AG10803 (cell line): ENCODE measurements around the gene LRRIQ4.

Source experiments
- DNase-seq: peaks from one replicate; pipeline ENCODE4 v3.0.0; 2010; ENCODE audit warnings: low read depth
- H3K4me3 ChIP-seq: 2 replicates; pipeline ENCODE4 v1.5.1; 2011; ENCODE audit warnings: mild to moderate bottlenecking, low read length, control low read depth
- TF ChIP-seq, protein P1 (sequence below): conservative IDR thresholded peaks from 2 replicates; pipeline ENCODE4 v1.5.1; 2011; ENCODE audit warnings: mild to moderate bottlenecking, low read length, control low read depth, inconsistent platforms

The LRRIQ4 gene

GRCh38 chr3:169787120-169787519, 25.6 kb upstream of the LRRIQ4 start:
- no peak for DNase-seq
- TF ChIP-seq, protein P1, sequence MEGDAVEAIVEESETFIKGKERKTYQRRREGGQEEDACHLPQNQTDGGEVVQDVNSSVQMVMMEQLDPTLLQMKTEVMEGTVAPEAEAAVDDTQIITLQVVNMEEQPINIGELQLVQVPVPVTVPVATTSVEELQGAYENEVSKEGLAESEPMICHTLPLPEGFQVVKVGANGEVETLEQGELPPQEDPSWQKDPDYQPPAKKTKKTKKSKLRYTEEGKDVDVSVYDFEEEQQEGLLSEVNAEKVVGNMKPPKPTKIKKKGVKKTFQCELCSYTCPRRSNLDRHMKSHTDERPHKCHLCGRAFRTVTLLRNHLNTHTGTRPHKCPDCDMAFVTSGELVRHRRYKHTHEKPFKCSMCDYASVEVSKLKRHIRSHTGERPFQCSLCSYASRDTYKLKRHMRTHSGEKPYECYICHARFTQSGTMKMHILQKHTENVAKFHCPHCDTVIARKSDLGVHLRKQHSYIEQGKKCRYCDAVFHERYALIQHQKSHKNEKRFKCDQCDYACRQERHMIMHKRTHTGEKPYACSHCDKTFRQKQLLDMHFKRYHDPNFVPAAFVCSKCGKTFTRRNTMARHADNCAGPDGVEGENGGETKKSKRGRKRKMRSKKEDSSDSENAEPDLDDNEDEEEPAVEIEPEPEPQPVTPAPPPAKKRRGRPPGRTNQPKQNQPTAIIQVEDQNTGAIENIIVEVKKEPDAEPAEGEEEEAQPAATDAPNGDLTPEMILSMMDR, result no peak
- no peak overlapping the region for H3K4me3 ChIP-seq

- TF ChIP-seq, protein P1, result no peak
- DNase-seq, result no peak
- H3K4me3 ChIP-seq, result no peak overlapping the region
Measured at GRCh38 chr3:169787791-169788190, 24.9 kb upstream of the LRRIQ4 start.

DNA sequence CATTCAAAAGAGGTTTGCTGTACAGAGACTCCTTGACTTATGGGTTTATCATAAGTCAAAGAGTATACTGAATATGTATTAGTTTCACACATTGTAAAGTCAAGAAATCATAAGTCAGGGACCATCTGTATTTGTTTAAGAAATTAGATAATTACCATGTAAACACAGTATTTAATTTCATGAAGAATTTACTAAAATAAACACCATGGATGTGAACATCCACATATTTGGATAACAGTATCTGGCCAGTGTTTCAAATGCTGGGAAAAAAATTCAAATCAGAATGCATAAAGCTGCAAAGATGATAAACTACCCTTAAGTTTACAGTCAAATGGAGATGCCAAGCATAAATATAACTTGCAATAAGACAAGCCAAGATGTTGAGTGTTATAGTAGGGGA, 22.5 kb upstream of the LRRIQ4 start:
- DNase-seq, result no peak
- no peak overlapping the region for H3K4me3 ChIP-seq
- TF ChIP-seq, protein P1, result no peak

- TF ChIP-seq, protein P1, result no peak
- no peak for DNase-seq
- no peak overlapping the region for H3K4me3 ChIP-seq
Measured at GRCh38 chr3:169790687-169791429, 21.8 kb upstream of the LRRIQ4 start.

DNA sequence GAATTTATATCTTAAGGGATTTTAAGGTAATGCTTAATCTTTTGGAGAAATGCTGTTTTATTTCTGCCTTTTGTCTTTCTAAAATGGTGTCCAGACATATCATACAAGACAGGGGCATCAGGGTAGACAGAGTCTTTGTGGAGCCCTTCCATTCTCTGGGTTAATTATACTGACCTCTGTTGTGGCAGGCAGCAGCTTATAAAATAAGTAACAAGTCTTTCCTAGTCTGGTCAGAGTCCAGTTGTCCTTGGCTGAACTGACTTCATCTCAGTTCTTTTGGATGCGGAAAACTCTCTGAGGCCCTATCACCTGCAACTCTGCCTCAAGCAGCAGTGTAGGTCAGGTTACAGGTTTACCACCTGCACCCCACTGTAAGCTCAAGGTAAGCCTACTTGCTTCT, 20.3 kb upstream of the LRRIQ4 start:
- no peak overlapping the region for H3K4me3 ChIP-seq
- TF ChIP-seq, protein P1, result no peak
- no peak for DNase-seq

- DNase-seq, result no peak
- H3K4me3 ChIP-seq, result no peak overlapping the region
- TF ChIP-seq, protein P1, result no peak
Measured at GRCh38 chr3:169804681-169805080, 8.0 kb upstream of the LRRIQ4 start.

DNA sequence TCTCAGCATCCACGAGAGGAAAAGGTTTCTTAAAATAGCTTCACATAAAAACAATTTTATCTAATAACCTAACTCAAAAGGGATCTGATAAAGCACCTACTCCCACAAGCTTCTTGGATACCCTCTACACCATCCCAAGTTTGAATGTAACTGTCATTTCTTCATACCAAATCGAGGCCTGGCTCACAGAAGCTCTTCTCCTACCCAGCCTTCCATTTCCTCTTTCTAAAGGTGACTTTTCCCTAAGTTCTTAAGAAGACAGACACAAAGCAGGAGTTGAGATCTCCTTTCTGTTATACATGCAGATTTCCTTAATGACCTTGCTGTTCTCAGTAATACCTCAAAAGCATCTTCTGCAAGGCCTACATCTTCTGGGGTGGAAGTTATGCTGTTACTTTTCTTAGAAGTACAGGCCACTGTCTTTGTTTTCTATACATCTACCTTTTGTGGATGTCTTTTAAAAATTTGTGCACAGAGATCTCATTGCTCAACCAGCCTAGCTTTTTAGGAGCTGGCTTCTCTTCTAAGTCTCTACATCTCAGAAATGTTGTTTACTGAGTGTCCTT, 3.4 kb upstream of the LRRIQ4 start:
- no peak for DNase-seq
- TF ChIP-seq, protein P1, result no peak
- no peak overlapping the region for H3K4me3 ChIP-seq
